ENCODE data around the gene OR2A42. TPM values are rescaled to one million over a fixed set of nuclear protein-coding genes. Genes with fewer than 3 reads are reported as not detected.
"Not testable (repeated sequence)": the region's sequence is repeated elsewhere in the genome, so short reads cannot be mapped to it uniquely, and the experiment has no call there.

The OR2A42 gene
- total RNA-seq, 4 donors from 2014 or later = not detected

- H3K36me3 ChIP-seq; H3K27me3 ChIP-seq; in situ Hi-C loops (cut with MboI; ENCODE audit: low pct_ligation_motif_present in 1 of 4, low pct_unique_long_range_greater_than_20kb in 1 of 4, low sequenced_read_pairs in 3 of 4); H3K4me1 ChIP-seq; intact Hi-C loops (cut with DNase I; ENCODE audit: low total_unique reads); H3K27ac ChIP-seq; H3K9me3 ChIP-seq; H3K4me3 ChIP-seq; DNase-seq: not testable (repeated sequence)
- WGBS, 2 donors (ENCODE audit: low coverage in 1 of 2) = no CpG with 5 or more reads among the region's 2 CpGs
These were observed 8.4 kb downstream of the OR2A42 start for GRCh38 chr7:144231027-144231426.

GRCh38 chr7:144228810-144229209, 10.6 kb downstream of the OR2A42 start:
- intact Hi-C loops (cut with DNase I; ENCODE audit: low total_unique reads); DNase-seq; in situ Hi-C loops (cut with MboI; ENCODE audit: low pct_ligation_motif_present in 1 of 4, low pct_unique_long_range_greater_than_20kb in 1 of 4, low sequenced_read_pairs in 3 of 4); H3K36me3 ChIP-seq; H3K27ac ChIP-seq; H3K4me3 ChIP-seq; H3K27me3 ChIP-seq; H3K4me1 ChIP-seq; H3K9me3 ChIP-seq: not testable (repeated sequence)
- WGBS, 2 donors (ENCODE audit: low coverage in 1 of 2) = 92% methylated on average over 1 of the region's 3 CpGs; no CpG with 5 or more reads in 1 of the 2 donors

GRCh38 chr7:144226866-144227265, 12.5 kb downstream of the OR2A42 start:
- H3K27ac ChIP-seq; H3K36me3 ChIP-seq; in situ Hi-C loops (cut with MboI; ENCODE audit: low pct_ligation_motif_present in 1 of 4, low pct_unique_long_range_greater_than_20kb in 1 of 4, low sequenced_read_pairs in 3 of 4); H3K4me3 ChIP-seq; intact Hi-C loops (cut with DNase I; ENCODE audit: low total_unique reads); H3K4me1 ChIP-seq; H3K9me3 ChIP-seq; H3K27me3 ChIP-seq; DNase-seq: not testable (repeated sequence)
- 73 to 85% methylated on average over 2 to 3 of the region's 4 CpGs for WGBS, 2 donors (ENCODE audit: low coverage in 1 of 2)

GRCh38 chr7:144223675-144224074, 15.7 kb downstream of the OR2A42 start:
- H3K36me3 ChIP-seq; H3K27ac ChIP-seq; H3K4me1 ChIP-seq; in situ Hi-C loops (cut with MboI; ENCODE audit: low pct_ligation_motif_present in 1 of 4, low pct_unique_long_range_greater_than_20kb in 1 of 4, low sequenced_read_pairs in 3 of 4); DNase-seq; intact Hi-C loops (cut with DNase I; ENCODE audit: low total_unique reads); H3K9me3 ChIP-seq; H3K27me3 ChIP-seq; H3K4me3 ChIP-seq: not testable (repeated sequence)

GRCh38 chr7:144220531-144220930, 18.9 kb downstream of the OR2A42 start:
- H3K4me3 ChIP-seq; H3K27ac ChIP-seq; in situ Hi-C loops (cut with MboI; ENCODE audit: low pct_ligation_motif_present in 1 of 4, low pct_unique_long_range_greater_than_20kb in 1 of 4, low sequenced_read_pairs in 3 of 4); H3K36me3 ChIP-seq; H3K4me1 ChIP-seq; H3K27me3 ChIP-seq; H3K9me3 ChIP-seq; DNase-seq; intact Hi-C loops (cut with DNase I; ENCODE audit: low total_unique reads): not testable (repeated sequence)

GRCh38 chr7:144219149-144219548, 20.3 kb downstream of the OR2A42 start:
- H3K4me3 ChIP-seq; intact Hi-C loops (cut with DNase I; ENCODE audit: low total_unique reads); H3K27ac ChIP-seq; H3K36me3 ChIP-seq; in situ Hi-C loops (cut with MboI; ENCODE audit: low pct_ligation_motif_present in 1 of 4, low pct_unique_long_range_greater_than_20kb in 1 of 4, low sequenced_read_pairs in 3 of 4); H3K9me3 ChIP-seq; H3K27me3 ChIP-seq; DNase-seq; H3K4me1 ChIP-seq: not testable (repeated sequence)
- no CpG with 5 or more reads among the region's 4 CpGs for WGBS, 2 donors (ENCODE audit: low coverage in 1 of 2)

- H3K9me3 ChIP-seq; in situ Hi-C loops (cut with MboI; ENCODE audit: low pct_ligation_motif_present in 1 of 4, low pct_unique_long_range_greater_than_20kb in 1 of 4, low sequenced_read_pairs in 3 of 4); H3K27ac ChIP-seq; H3K36me3 ChIP-seq; intact Hi-C loops (cut with DNase I; ENCODE audit: low total_unique reads); H3K27me3 ChIP-seq; H3K4me1 ChIP-seq; DNase-seq; H3K4me3 ChIP-seq: not testable (repeated sequence)
- 100% methylated on average over 1 of the region's 1 CpG; no CpG with 5 or more reads in 1 of the 2 donors for WGBS, 2 donors (ENCODE audit: low coverage in 1 of 2)
These were observed 20.8 kb downstream of the OR2A42 start for GRCh38 chr7:144218581-144218980.

GRCh38 chr7:144217200-144217599, 22.2 kb downstream of the OR2A42 start:
- DNase-seq; H3K9me3 ChIP-seq; H3K4me3 ChIP-seq; H3K36me3 ChIP-seq; in situ Hi-C loops (cut with MboI; ENCODE audit: low pct_ligation_motif_present in 1 of 4, low pct_unique_long_range_greater_than_20kb in 1 of 4, low sequenced_read_pairs in 3 of 4); H3K27ac ChIP-seq; H3K4me1 ChIP-seq; intact Hi-C loops (cut with DNase I; ENCODE audit: low total_unique reads); H3K27me3 ChIP-seq: not testable (repeated sequence)

- DNase-seq; H3K27me3 ChIP-seq; H3K4me1 ChIP-seq; H3K36me3 ChIP-seq; in situ Hi-C loops (cut with MboI; ENCODE audit: low pct_ligation_motif_present in 1 of 4, low pct_unique_long_range_greater_than_20kb in 1 of 4, low sequenced_read_pairs in 3 of 4); H3K9me3 ChIP-seq; H3K27ac ChIP-seq; intact Hi-C loops (cut with DNase I; ENCODE audit: low total_unique reads); H3K4me3 ChIP-seq: not testable (repeated sequence)
- no CpG with 5 or more reads among the region's 5 CpGs for WGBS, 2 donors (ENCODE audit: low coverage in 1 of 2)
These were observed 34.1 kb downstream of the OR2A42 start for GRCh38 chr7:144205306-144205705.

- H3K9me3 ChIP-seq; intact Hi-C loops (cut with DNase I; ENCODE audit: low total_unique reads); H3K4me3 ChIP-seq; DNase-seq; in situ Hi-C loops (cut with MboI; ENCODE audit: low pct_ligation_motif_present in 1 of 4, low pct_unique_long_range_greater_than_20kb in 1 of 4, low sequenced_read_pairs in 3 of 4); H3K27ac ChIP-seq; H3K4me1 ChIP-seq; H3K36me3 ChIP-seq; H3K27me3 ChIP-seq: not testable (repeated sequence)
- whole genome bisulfite sequencing, 2 donors (ENCODE audit: low coverage in 1 of 2) = no CpG with 5 or more reads among the region's 3 CpGs
These were observed 36.3 kb downstream of the OR2A42 start for GRCh38 chr7:144203086-144203485.

GRCh38 chr7:144201978-144202377, 37.4 kb downstream of the OR2A42 start:
- no CpG with 5 or more reads among the region's 1 CpG for WGBS, 2 donors (ENCODE audit: low coverage in 1 of 2)
- H3K36me3 ChIP-seq; DNase-seq; H3K4me3 ChIP-seq; H3K9me3 ChIP-seq; H3K27ac ChIP-seq; in situ Hi-C loops (cut with MboI; ENCODE audit: low pct_ligation_motif_present in 1 of 4, low pct_unique_long_range_greater_than_20kb in 1 of 4, low sequenced_read_pairs in 3 of 4); intact Hi-C loops (cut with DNase I; ENCODE audit: low total_unique reads); H3K4me1 ChIP-seq; H3K27me3 ChIP-seq: not testable (repeated sequence)

GRCh38 chr7:144198934-144199333, 40.5 kb downstream of the OR2A42 start:
- H3K4me3 ChIP-seq; intact Hi-C loops (cut with DNase I; ENCODE audit: low total_unique reads); H3K9me3 ChIP-seq; H3K27me3 ChIP-seq; H3K4me1 ChIP-seq; H3K27ac ChIP-seq; H3K36me3 ChIP-seq; in situ Hi-C loops (cut with MboI; ENCODE audit: low pct_ligation_motif_present in 1 of 4, low pct_unique_long_range_greater_than_20kb in 1 of 4, low sequenced_read_pairs in 3 of 4); DNase-seq: not testable (repeated sequence)
- WGBS, 2 donors (ENCODE audit: low coverage in 1 of 2) = 53 to 76% methylated on average over 2 to 3 of the region's 4 CpGs

Data from transverse colon (tissue), 4 donors.